H1 (cell line): Measurements from ENCODE around the gene KCP. TPM values are rescaled to one million over a fixed set of nuclear protein-coding genes. Genes with fewer than 3 reads are reported as not detected.

Experiments used
- CTCF ChIA-PET: fragments of 300-600 bp; sonication (Branson Sonifier 250); formaldehyde crosslinking; loops from one replicate; lab custom pipeline; 2021; ENCODE audit not compliant: partially characterized antibody; lab: Charles Lee
- POLR2A ChIA-PET: fragments of 300-600 bp; sonication (Branson Sonifier 250); formaldehyde crosslinking; loops from one replicate; lab custom pipeline; 2021; ENCODE audit warnings: inconsistent platforms; ENCODE audit not compliant: partially characterized antibody; lab: Charles Lee
- DNase-seq, 2 experiments: peaks; one replicate each; pipeline versions ENCODE4 v3.0.0 to v3.0.0-alpha.2; 2010 to 2022; ENCODE audit warnings: low spot score in 2 of 2, low read depth in 1 of 2, mixed read lengths in 1 of 2
- FAIRE-seq: peaks from 2 replicates; lab custom pipeline; 2011; peaks lifted over from hg19 to GRCh38; lab: Jason Lieb, UNC
- H2AFZ ChIP-seq: 2 replicates; pipeline ENCODE4 v1.8.1; 2012; ENCODE audit warnings: low read length, inconsistent platforms
- H2AK5ac ChIP-seq: 2 replicates; pipeline ENCODE4 v1.6.1; 2013; ENCODE audit warnings: low read depth, low read length
- H2BK120ac ChIP-seq: replicated peaks from 2 replicates; pipeline ENCODE3; 2013; ENCODE audit warnings: low read depth, low read length, inconsistent platforms
- H2BK12ac ChIP-seq: 2 replicates; pipeline ENCODE4 v1.6.1; 2013; ENCODE audit warnings: low read depth, low read length
- H2BK15ac ChIP-seq: 2 replicates; pipeline ENCODE4 v1.6.1; 2013; ENCODE audit warnings: low read length
- H2BK20ac ChIP-seq: 2 replicates; pipeline ENCODE4 v1.6.1; 2013; ENCODE audit warnings: low read length
- H2BK5ac ChIP-seq: 2 replicates; pipeline ENCODE4 v1.6.1; 2013; ENCODE audit warnings: low read depth, low read length
- H3K14ac ChIP-seq: 2 replicates; pipeline ENCODE4 v1.6.1; 2013; ENCODE audit warnings: inconsistent platforms; ENCODE audit not compliant: insufficient read length
- H3K18ac ChIP-seq: 2 replicates; pipeline ENCODE4 v1.6.1; 2013; ENCODE audit warnings: low read length; ENCODE audit errors: extremely low read depth
- H3K23ac ChIP-seq: 2 replicates; pipeline ENCODE4 v1.6.1; 2013; ENCODE audit warnings: inconsistent platforms; ENCODE audit not compliant: insufficient read length
- H3K23me2 ChIP-seq: 2 replicates; pipeline ENCODE4 v1.6.1; 2013; ENCODE audit warnings: low read depth, low read length
- H3K27ac ChIP-seq: 2 replicates; pipeline ENCODE4 v1.6.1; 2011; ENCODE audit warnings: low read depth, low read length, inconsistent platforms
- H3K27me3 ChIP-seq, 4 experiments: replicated peaks in 1 of 4; 1 replicate in 1 of 4; 2 replicates in 3 of 4; pipeline versions ENCODE4 v1.6.1 to v1.8.1; 2011 to 2013; ENCODE audit warnings: low read length in 3 of 4, mild to moderate bottlenecking in 3 of 4, inconsistent platforms in 2 of 4, mixed read lengths in 2 of 4, moderate library complexity in 1 of 4; ENCODE audit not compliant: control insufficient read depth in 3 of 4, insufficient read depth in 3 of 4; ENCODE audit errors: extremely low read depth in 1 of 4
- H3K36me3 ChIP-seq, 4 experiments: 2 replicates each; pipeline versions ENCODE4 v1.6.1 to v1.8.1; 2011 to 2013; ENCODE audit warnings: mild to moderate bottlenecking in 4 of 4, low read length in 3 of 4, moderate library complexity in 2 of 4, control low read depth in 1 of 4, inconsistent platforms in 1 of 4; ENCODE audit not compliant: insufficient read depth in 4 of 4, control insufficient read depth in 2 of 4
- H3K4ac ChIP-seq: replicated peaks from 2 replicates; pipeline ENCODE3; 2013; ENCODE audit warnings: low read length, low read depth, mixed read lengths, inconsistent platforms; ENCODE audit not compliant: insufficient read length
- H3K4me1 ChIP-seq, 4 experiments: replicated peaks in 1 of 4; 1 replicate in 1 of 4; 2 replicates in 3 of 4; pipeline versions ENCODE4 v1.6.1 to v1.8.1; 2011 to 2013; ENCODE audit warnings: low read length in 3 of 4, inconsistent platforms in 2 of 4, mixed read lengths in 1 of 4; ENCODE audit not compliant: insufficient read depth in 4 of 4, control insufficient read depth in 3 of 4
- H3K4me2 ChIP-seq, 2 experiments: 2 replicates each; pipeline versions ENCODE4 v1.6.1 to v1.8.1; 2011 to 2013; ENCODE audit warnings: low read depth in 2 of 2, low read length in 2 of 2, control low read depth in 1 of 2, inconsistent platforms in 1 of 2, mild to moderate bottlenecking in 1 of 2; ENCODE audit not compliant: insufficient read depth in 1 of 2
- H3K4me3 ChIP-seq, 4 experiments: fragments of 200-600, 300-600 bp in 1 of 4; sonication (generic), shearing (Covaris generic), sonication (Bioruptor Twin) in 1 of 4; 2 replicates each; pipeline versions ENCODE4 v1.5.1 to v1.8.1; 2011 to 2016; ENCODE audit warnings: low read length in 4 of 4, low read depth in 3 of 4, control low read depth in 2 of 4, inconsistent platforms in 2 of 4, mild to moderate bottlenecking in 2 of 4, mixed read lengths in 1 of 4, moderate library complexity in 1 of 4; ENCODE audit not compliant: insufficient read depth in 2 of 4; ENCODE audit errors: extremely low read depth in 1 of 4
- H3K56ac ChIP-seq: replicated peaks from 2 replicates; pipeline ENCODE3; 2013; ENCODE audit warnings: low read depth, mild to moderate bottlenecking, mixed read lengths, low read length, inconsistent platforms; ENCODE audit not compliant: insufficient read length
- H3K79me1 ChIP-seq: 2 replicates; pipeline ENCODE4 v1.6.1; 2013; ENCODE audit warnings: low read depth, low read length, control low read depth
- H3K79me2 ChIP-seq, 2 experiments: 2 replicates each; pipeline versions ENCODE4 v1.6.1 to v1.8.1; 2012 to 2013; ENCODE audit warnings: low read length in 2 of 2, mild to moderate bottlenecking in 2 of 2, inconsistent platforms in 1 of 2; ENCODE audit not compliant: insufficient read depth in 2 of 2, control insufficient read depth in 1 of 2
- H3K9ac ChIP-seq, 4 experiments: replicated peaks in 1 of 4; 1 replicate in 1 of 4; 2 replicates in 3 of 4; pipeline versions ENCODE4 v1.6.1 to v1.8.1; 2011 to 2013; ENCODE audit warnings: low read depth in 3 of 4, low read length in 3 of 4, control low read depth in 2 of 4, mild to moderate bottlenecking in 2 of 4, moderate library complexity in 2 of 4, inconsistent platforms in 1 of 4; ENCODE audit errors: extremely low read depth in 1 of 4
- H3K9me3 ChIP-seq, 2 experiments: 2 replicates each; pipeline versions ENCODE4 v1.6.1 to v1.8.1; 2012 to 2013; ENCODE audit warnings: mild to moderate bottlenecking in 2 of 2, moderate library complexity in 2 of 2, control low read depth in 1 of 2, inconsistent platforms in 1 of 2, low read depth in 1 of 2, low read length in 1 of 2, mixed read lengths in 1 of 2; ENCODE audit not compliant: insufficient read depth in 2 of 2
- H4K20me1 ChIP-seq, 2 experiments: replicated peaks in 1 of 2; 2 replicates each; pipeline versions ENCODE3 to v1.8.1; 2011 to 2013; ENCODE audit warnings: inconsistent platforms in 2 of 2, low read length in 2 of 2, mild to moderate bottlenecking in 1 of 2; ENCODE audit not compliant: insufficient read depth in 2 of 2, control insufficient read depth in 1 of 2
- H4K5ac ChIP-seq: 2 replicates; pipeline ENCODE4 v1.6.1; 2013; ENCODE audit warnings: low read length, low read depth, mixed read lengths, inconsistent platforms; ENCODE audit not compliant: insufficient read length
- H4K8ac ChIP-seq: 2 replicates; pipeline ENCODE4 v1.8.0; 2013; ENCODE audit warnings: mild to moderate bottlenecking, moderate library complexity, low read length, inconsistent platforms; ENCODE audit not compliant: insufficient read depth; ENCODE audit errors: extremely low read depth
- H4K91ac ChIP-seq: replicated peaks from 2 replicates; pipeline ENCODE3; 2013; ENCODE audit warnings: low read length, mixed read lengths, inconsistent platforms; ENCODE audit not compliant: insufficient read length
- SRF ChIP-seq: IDR thresholded peaks from 2 replicates; pipeline ENCODE4 v1.6.1; 2011; ENCODE audit warnings: mild to moderate bottlenecking, low read depth, low read length, moderate library complexity
- WGBS, 2 experiments: shearing (Covaris generic) in 1 of 2; methylation state at CpG; one replicate each; pipeline versions ENCODE4 v1.1.6 to v1.1.7; 2013 to 2015; ENCODE audit warnings: low lambda C conversion rate in 2 of 2, mixed read lengths in 2 of 2, inconsistent platforms in 1 of 2, low coverage in 1 of 2, missing lambda C conversion rate in 1 of 2; ENCODE audit not compliant: insufficient replicate concordance in 2 of 2, insufficient coverage in 1 of 2, insufficient read length in 1 of 2; ENCODE audit errors: extremely low coverage in 1 of 2, missing lambda C conversion rate in 1 of 2; 5-methylcytosine and 5-hydroxymethylcytosine counted together
- polyA plus RNA-seq, 7 experiments: library from polyadenylated mRNA; depleted of rRNA in 3 of 7; stranded (reverse) in 5 of 7; unstranded in 2 of 7; fragments of >200 nt in 5 of 7; fragments of 200-250 nt in 2 of 7; gene quantifications; 1 replicate in 5 of 7; 2 replicates in 1 of 7; 4 replicates in 1 of 7; pipeline versions ENCODE4 v1.2.1 to v1.2.3, GENCODE V29; 2011 to 2013; ENCODE audit warnings: missing spikeins in 2 of 7, mixed read lengths in 2 of 7
- total RNA-seq: library from RNA; stranded (reverse); fragmentation: NEBNext Ultra II Directional; extraction: Animal tissue kit (Norgen Biotek cat#: 25700); gene quantifications from 2 replicates; pipeline ENCODE4 v1.2.1, GENCODE V29; 2021

Gene KCP
- total and polyA plus RNA-seq, 2 of the 8 experiments (the other 6 are each of a cell fraction or from before 2014, with no cell fraction given), result 1.3 to 2.0 TPM

DNA sequence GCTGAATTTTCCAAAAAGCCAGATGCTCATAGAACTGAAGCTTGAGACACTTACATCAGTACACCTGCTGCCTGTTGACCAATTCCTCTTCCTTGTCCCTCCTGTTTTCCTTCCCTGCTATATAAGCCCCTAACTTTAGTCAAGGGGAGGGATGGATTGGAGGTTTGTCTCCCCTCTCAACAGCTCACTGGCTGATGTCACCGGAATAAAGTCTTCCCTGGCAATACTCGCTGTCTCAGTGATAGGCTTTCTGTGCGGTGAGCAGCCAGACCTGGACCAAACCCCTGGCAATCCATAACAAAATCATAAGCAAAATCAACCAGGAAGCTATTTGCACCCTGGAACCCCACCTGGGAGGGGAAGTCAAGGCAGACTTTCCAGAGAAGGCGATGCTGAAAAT lies 26.3 kb upstream of the KCP start:
- Histone ChIP-seq H4K91ac (no peak overlapping the region), H4K8ac (no peak overlapping the region), H3K23me2 (peaks cover 14% of the 10 kb centered on the region; the same call in 1 of the 2 replicates), H2BK20ac (no peak overlapping the region; the same call in 1 of the 2 replicates), H3K27me3 (peaks cover 24 to 60% (median 41%) of the 10 kb centered on the region in 4 experiments), H4K5ac (no peak overlapping the region), H3K9me3 (no peaks in the 10 kb centered on the region), H2AK5ac (no peak overlapping the region), H3K14ac (no peak overlapping the region), H3K9ac (no peak overlapping the region), H3K4me3 (no peak overlapping the region), H3K27ac (no peak overlapping the region), H2BK12ac (no peak overlapping the region), H3K56ac (no peak overlapping the region), H2BK120ac (no peak overlapping the region), H3K4ac (no peak overlapping the region), H3K4me2 (peak overlapping the region in 1 of 2 experiments; percentile 66; a peak in 1 of 4 replicates), H2AFZ (no peak overlapping the region), H3K18ac (no peak overlapping the region), H4K20me1 (peaks cover 0 to 3% of the 10 kb centered on the region in 2 experiments), H3K36me3 (no peaks in the 10 kb centered on the region), H2BK5ac (no peak overlapping the region), H3K4me1 (peaks cover 0 to 7% (median 5%) of the 10 kb centered on the region in 4 experiments; a peak in 3 of 7 replicates), H3K79me2 (no peaks in the 10 kb centered on the region), H2BK15ac (no peak overlapping the region), H3K23ac (no peak overlapping the region), H3K79me1 (no peaks in the 10 kb centered on the region)
- CTCF ChIA-PET, result interaction anchor here (0.6 to 2.1 kb wide), 5 partner anchors 10 to 273 kb away, joined by 3 to 15 read pairs (median 3); no protein-coding TSS in a partner anchor
- no peak for FAIRE-seq
- 91% methylated on average over 4 of the region's 4 CpGs; no CpG with 5 or more reads in 1 of the 2 experiments for WGBS, 2 experiments
- DNase-seq, result no peak
- no peak for TF ChIP-seq SRF
- POLR2A ChIA-PET, result interaction anchor here (1.1 to 1.6 kb wide), 2 partner anchors 9 to 11 kb away, joined by 3 to 7 read pairs; no protein-coding TSS in a partner anchor
